HepG2 (cell line): ENCODE measurements around the gene SIT1. TPM values are rescaled to one million over a fixed set of nuclear protein-coding genes. Genes with fewer than 3 reads are reported as not detected.

ENCODE experiments used
- ARID5B ChIP-seq: IDR thresholded peaks from 2 replicates; pipeline ENCODE4 v1.4.0; 2020; ENCODE audit warnings: mild to moderate bottlenecking, missing genetic modification reagents
- DNMT1 ChIP-seq: sonication (generic); formaldehyde crosslinking; IDR thresholded peaks from 2 replicates; pipeline ENCODE4 v1.5.1; 2020; ENCODE audit warnings: mild to moderate bottlenecking, missing genetic modification reagents
- KLF9 ChIP-seq: IDR thresholded peaks from 2 replicates; pipeline ENCODE4 v1.6.1; 2016; ENCODE audit warnings: low read depth
- MIER2 ChIP-seq: IDR thresholded peaks from 2 replicates; pipeline ENCODE4 v1.6.1; 2016; ENCODE audit warnings: missing biosample characterization, missing genetic modification reagents
- NKX3-1 ChIP-seq: sonication (generic); formaldehyde crosslinking; IDR thresholded peaks from 2 replicates; pipeline ENCODE4 v1.5.0; 2020; ENCODE audit warnings: missing genetic modification reagents
- PATZ1 ChIP-seq: sonication (generic); formaldehyde crosslinking; IDR thresholded peaks from 2 replicates; pipeline ENCODE4 v1.4.0; 2020; ENCODE audit warnings: missing genetic modification reagents
- PHF21A ChIP-seq: sonication (generic); formaldehyde crosslinking; IDR thresholded peaks from 2 replicates; pipeline ENCODE4 v1.5.0; 2020; ENCODE audit warnings: mild to moderate bottlenecking, missing genetic modification reagents
- PHF5A ChIP-seq: IDR thresholded peaks from one replicate; pipeline ENCODE4 v1.6.1; 2018; ENCODE audit warnings: low read depth, missing genetic modification reagents; ENCODE audit not compliant: unreplicated experiment
- PHF8 ChIP-seq: sonication (generic); formaldehyde crosslinking; IDR thresholded peaks from 2 replicates; pipeline ENCODE4 v1.5.0; 2020; ENCODE audit warnings: missing genetic modification reagents
- PRDM10 ChIP-seq: sonication (generic); formaldehyde crosslinking; IDR thresholded peaks from 2 replicates; pipeline ENCODE4 v1.4.0; 2020; ENCODE audit warnings: low read depth, missing genetic modification reagents
- SATB2 ChIP-seq: sonication (generic); formaldehyde crosslinking; IDR thresholded peaks from 2 replicates; pipeline ENCODE4 v1.5.0; 2020; ENCODE audit warnings: missing genetic modification reagents
- SMARCC2 ChIP-seq: fragments of 450-650 bp; IDR thresholded peaks from 2 replicates; pipeline ENCODE4 v1.6.1; 2017; ENCODE audit warnings: antibody characterized with exemption, mild to moderate bottlenecking
- ZFP91 ChIP-seq: sonication (generic); formaldehyde crosslinking; IDR thresholded peaks from 2 replicates; pipeline ENCODE4 v1.9.0; 2022; ENCODE audit warnings: missing genetic modification reagents, mild to moderate bottlenecking, borderline replicate concordance
- ZNF30 ChIP-seq: sonication (generic); formaldehyde crosslinking; IDR thresholded peaks from 2 replicates; pipeline ENCODE4 v1.5.0; 2020; ENCODE audit warnings: mild to moderate bottlenecking, missing genetic modification reagents
- ZNF383 ChIP-seq: sonication (generic); formaldehyde crosslinking; IDR thresholded peaks from 2 replicates; pipeline ENCODE4 v1.4.0; 2020; ENCODE audit warnings: missing genetic modification reagents, mild to moderate bottlenecking, borderline replicate concordance
- ZNF556 ChIP-seq: sonication (generic); formaldehyde crosslinking; IDR thresholded peaks from 2 replicates; pipeline ENCODE4 v1.4.0; 2020; ENCODE audit warnings: mild to moderate bottlenecking, missing genetic modification reagents, borderline replicate concordance
- ZSCAN22 ChIP-seq: sonication (generic); formaldehyde crosslinking; IDR thresholded peaks from 2 replicates; pipeline ENCODE4 v1.4.0; 2020; ENCODE audit warnings: mild to moderate bottlenecking, missing genetic modification reagents
- polyA plus RNA-seq, 8 experiments: library from polyadenylated mRNA; depleted of rRNA in 3 of 8; stranded (reverse) in 7 of 8; unstranded in 1 of 8; fragments of >200 nt; fragmentation: Illumina TruSeq in 4 of 8; extraction: Trizol in 4 of 8; gene quantifications; 2 replicates each; pipeline versions ENCODE4 v1.2.1 to v1.2.3, GENCODE V29; 2011 to 2016; ENCODE audit warnings: low read depth in 4 of 8, missing spikeins in 1 of 8, mixed read lengths in 1 of 8; ENCODE audit not compliant: insufficient read depth in 1 of 8
- total RNA-seq, 5 experiments: library from RNA; depleted of rRNA; stranded (reverse); fragments of >200 nt; fragmentation: Illumina TruSeq; extraction: Trizol; gene quantifications; 2 replicates each; pipeline ENCODE4 v1.2.3, GENCODE V29; 2016; ENCODE audit warnings: low read depth in 1 of 5

Gene SIT1
- total and polyA plus RNA-seq, 2 of the 13 experiments (the other 11 are each of a cell fraction or from before 2014, with no cell fraction given): 0.09 to 6.7 TPM

GRCh38 chr9:35664531-35665470 is 14.1 kb upstream of the SIT1 start, which contains the start of gene ARHGEF39 (continued):
- peak; percentile 66 for TF ChIP-seq ARID5B (CRISPR knock-in tag)
- 0 out of 2 replicates have a peak, but pooled peaks have one; percentile 8 for TF ChIP-seq DNMT1 (CRISPR knock-in tag)
- TF ChIP-seq ZSCAN22 (CRISPR knock-in tag): no peak
- peak; percentile 76 for TF ChIP-seq PHF21A (CRISPR knock-in tag)
- TF ChIP-seq PHF8: peak; percentile 85
- TF ChIP-seq SMARCC2: no peak
- TF ChIP-seq PHF5A (CRISPR knock-in tag): peak; percentile 34
- peak; percentile 86 for TF ChIP-seq KLF9 (CRISPR knock-in tag)
- TF ChIP-seq ZNF30 (CRISPR knock-in tag): 0 out of 2 replicates have a peak, but pooled peaks have one; percentile 21
- TF ChIP-seq ZNF556: peak; percentile 74; the same call in 1 of the 2 replicates
- TF ChIP-seq SATB2: no peak
- TF ChIP-seq MIER2 (CRISPR knock-in tag): peak; percentile 67; the same call in 1 of the 2 replicates
- TF ChIP-seq NKX3-1 (CRISPR knock-in tag): peak; percentile 79
- TF ChIP-seq ZFP91 (CRISPR knock-in tag): peak; percentile 94
- peak; percentile 76 for TF ChIP-seq PATZ1 (CRISPR knock-in tag)
- peak; percentile 68; the same call in 1 of the 2 replicates for TF ChIP-seq ZNF383
- 0 out of 2 replicates have a peak, but pooled peaks have one; percentile 59 for TF ChIP-seq PRDM10 (CRISPR knock-in tag)
